Neuronal stem cell (in vitro differentiated cells): Measurements from ENCODE around the gene ADAMTSL5.

Source experiments
- DNase-seq: peaks from one replicate; pipeline ENCODE4 v3.0.0-alpha.2; 2013; ENCODE audit warnings: low spot score
- H2AFZ ChIP-seq: one replicate; pipeline ENCODE4 v1.6.1; 2013; ENCODE audit warnings: mild to moderate bottlenecking, low read length, inconsistent platforms
- H2AK5ac ChIP-seq: 2 replicates; pipeline ENCODE4 v1.6.1; 2013; ENCODE audit warnings: low read depth, mild to moderate bottlenecking, inconsistent platforms, low read length, moderate library complexity, mixed read lengths
- H2BK120ac ChIP-seq: 2 replicates; pipeline ENCODE4 v1.6.1; 2013; ENCODE audit warnings: low read depth, mild to moderate bottlenecking, inconsistent platforms, low read length, moderate library complexity, mixed read lengths
- H2BK12ac ChIP-seq: one replicate; pipeline ENCODE4 v1.6.1; 2013; ENCODE audit warnings: low read length, inconsistent platforms
- H2BK15ac ChIP-seq: 2 replicates; pipeline ENCODE4 v1.6.1; 2013; ENCODE audit warnings: mild to moderate bottlenecking, low read length, inconsistent platforms, mixed read lengths
- H2BK5ac ChIP-seq: one replicate; pipeline ENCODE4 v1.6.1; 2013; ENCODE audit warnings: inconsistent platforms, mild to moderate bottlenecking, low read length, moderate library complexity
- H3K14ac ChIP-seq: one replicate; pipeline ENCODE4 v1.6.1; 2013; ENCODE audit warnings: low read length, inconsistent platforms
- H3K18ac ChIP-seq: 2 replicates; pipeline ENCODE4 v1.6.1; 2013; ENCODE audit warnings: low read length, inconsistent platforms
- H3K23ac ChIP-seq: 2 replicates; pipeline ENCODE4 v1.6.1; 2013; ENCODE audit warnings: low read depth, mild to moderate bottlenecking, mixed read lengths, low read length, inconsistent platforms; ENCODE audit not compliant: poor library complexity
- H3K27ac ChIP-seq: replicated peaks from 3 replicates; pipeline ENCODE4 v1.5.1; 2013; ENCODE audit warnings: low read length, inconsistent platforms
- H3K27me3 ChIP-seq, 3 experiments: 2 replicates each; pipeline ENCODE4 v1.6.1; 2013; ENCODE audit warnings: low read length in 3 of 3, mild to moderate bottlenecking in 2 of 3, inconsistent platforms in 1 of 3, low read depth in 1 of 3, mixed read lengths in 1 of 3, moderate library complexity in 1 of 3; ENCODE audit not compliant: control insufficient read depth in 3 of 3, insufficient read depth in 3 of 3
- H3K36me3 ChIP-seq, 2 donors: replicated peaks in 1 of 2; 2 replicates each; pipeline ENCODE4 v1.6.1; 2013; ENCODE audit warnings: low read length in 2 of 2; ENCODE audit not compliant: control insufficient read depth in 2 of 2, insufficient read depth in 2 of 2
- H3K4ac ChIP-seq: 2 replicates; pipeline ENCODE4 v1.6.1; 2013; ENCODE audit warnings: inconsistent platforms, mild to moderate bottlenecking, low read length, moderate library complexity
- H3K4me1 ChIP-seq, 2 donors: 1 replicate in 1 of 2; 2 replicates in 1 of 2; pipeline ENCODE4 v1.6.1; 2013; ENCODE audit warnings: low read length in 2 of 2, low read depth in 1 of 2; ENCODE audit not compliant: control insufficient read depth in 2 of 2, insufficient read depth in 1 of 2
- H3K4me2 ChIP-seq: one replicate; pipeline ENCODE4 v1.6.1; 2013; ENCODE audit warnings: mild to moderate bottlenecking, low read length, inconsistent platforms; ENCODE audit not compliant: insufficient read depth, poor library complexity, severe bottlenecking
- H3K4me3 ChIP-seq, 2 donors: 2 replicates each; pipeline ENCODE4 v1.5.1; 2013; ENCODE audit warnings: low read length in 2 of 2, mild to moderate bottlenecking in 2 of 2, inconsistent platforms in 1 of 2, moderate library complexity in 1 of 2
- H3K79me1 ChIP-seq: one replicate; pipeline ENCODE4 v1.6.1; 2013; ENCODE audit warnings: low read depth, mild to moderate bottlenecking, inconsistent platforms, low read length, moderate library complexity
- H3K9ac ChIP-seq: one replicate; pipeline ENCODE4 v1.6.1; 2013; ENCODE audit warnings: mild to moderate bottlenecking, low read depth, low read length, inconsistent platforms; ENCODE audit not compliant: poor library complexity
- H3K9me3 ChIP-seq, 2 donors: replicated peaks in 1 of 2; 2 replicates each; pipeline versions ENCODE3 to v1.6.1; 2013; ENCODE audit warnings: low read length in 2 of 2, mild to moderate bottlenecking in 2 of 2, inconsistent platforms in 1 of 2, low read depth in 1 of 2, mixed read lengths in 1 of 2, moderate library complexity in 1 of 2; ENCODE audit not compliant: control insufficient read depth in 2 of 2, insufficient read depth in 1 of 2
- H4K8ac ChIP-seq: one replicate; pipeline ENCODE4 v1.6.1; 2013; ENCODE audit warnings: low read depth, mild to moderate bottlenecking, inconsistent platforms, low read length, moderate library complexity
- H4K91ac ChIP-seq: one replicate; pipeline ENCODE4 v1.6.1; 2013; ENCODE audit warnings: low read length, low read depth, mild to moderate bottlenecking, inconsistent platforms; ENCODE audit not compliant: poor library complexity
- WGBS, 2 donors: extraction: QIAGEN DNeasy Blood & Tissue Kit; methylation state at CpG; one replicate each; pipeline ENCODE4 v1.1.7; 2013; ENCODE audit warnings: missing lambda C conversion rate in 2 of 2, mixed read lengths in 1 of 2; ENCODE audit not compliant: insufficient read length in 2 of 2, insufficient replicate concordance in 1 of 2; ENCODE audit errors: extremely low coverage in 2 of 2; 5-methylcytosine and 5-hydroxymethylcytosine counted together

The ADAMTSL5 gene

DNA sequence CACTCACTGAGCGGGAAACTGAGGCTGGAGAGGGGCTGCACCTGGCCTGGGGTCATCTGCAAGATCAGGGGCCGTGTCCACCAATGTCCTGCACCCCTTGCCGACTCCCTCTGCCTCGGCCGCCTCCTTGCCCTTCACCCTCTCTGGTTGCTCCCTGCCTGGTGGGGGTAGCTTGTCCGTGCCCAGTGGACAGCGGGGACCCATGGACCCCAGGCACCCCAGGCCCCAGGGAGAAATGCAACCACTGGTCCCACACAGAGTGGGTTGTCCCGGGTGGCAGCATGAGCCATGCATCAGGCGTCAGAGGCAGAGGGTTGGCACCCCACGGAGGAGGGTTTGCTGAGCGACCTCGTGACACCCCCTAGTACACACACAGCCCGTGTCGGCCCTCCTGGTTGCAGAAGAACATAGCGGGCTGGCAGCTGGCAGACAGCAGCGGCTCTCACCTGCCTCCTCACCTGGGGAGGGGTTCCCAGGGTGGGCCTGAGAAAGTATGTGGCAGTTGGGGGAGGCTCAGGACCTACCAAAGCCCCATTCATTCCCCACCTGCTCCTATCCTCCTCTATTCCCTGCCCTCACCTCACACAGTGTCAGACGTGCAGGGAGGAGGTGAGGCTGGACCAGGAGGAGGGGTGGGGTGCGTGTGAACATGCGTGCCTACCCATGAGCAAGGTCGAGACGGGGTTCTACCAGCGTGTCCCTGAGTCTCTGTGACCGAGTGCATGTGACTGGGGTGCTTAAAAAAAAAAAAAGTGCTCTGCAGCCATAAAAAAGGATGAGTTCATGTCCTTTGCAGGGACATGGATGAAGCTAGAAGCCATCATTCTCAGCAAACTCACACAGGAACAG, 8.7 kb downstream of the ADAMTSL5 start:
- Histone ChIP-seq H2BK15ac (peak overlapping the region; percentile 74), H2AK5ac (peak overlapping the region; percentile 93), H3K4me1 (peaks cover 7 to 9% of the 10 kb centered on the region in 2 donors), H3K4ac (no peak overlapping the region), H3K27ac (no peak overlapping the region), H2BK5ac (no peak overlapping the region), H4K91ac (no peak overlapping the region), H3K14ac (peak overlapping the region; percentile 49), H3K23ac (peak overlapping the region; percentile 32), H4K8ac (no peak overlapping the region), H3K4me2 (no peak overlapping the region), H2BK120ac (peak overlapping the region; percentile 55), H3K27me3 (peaks cover 0 to 19% (median 18%) of the 10 kb centered on the region in 3 experiments), H3K36me3 (no peaks in the 10 kb centered on the region), H3K4me3 (no peak overlapping the region), H2AFZ (peak overlapping the region; percentile 74), H3K18ac (peak overlapping the region; percentile 82), H2BK12ac (peak overlapping the region; percentile 95), H3K79me1 (no peaks in the 10 kb centered on the region), H3K9me3 (peaks cover 0 to 6% of the 10 kb centered on the region in 2 donors), H3K9ac (peak overlapping the region; percentile 7)
- no peak for DNase-seq
- WGBS, 2 donors: no CpG with 5 or more reads among the region's 23 CpGs

DNA sequence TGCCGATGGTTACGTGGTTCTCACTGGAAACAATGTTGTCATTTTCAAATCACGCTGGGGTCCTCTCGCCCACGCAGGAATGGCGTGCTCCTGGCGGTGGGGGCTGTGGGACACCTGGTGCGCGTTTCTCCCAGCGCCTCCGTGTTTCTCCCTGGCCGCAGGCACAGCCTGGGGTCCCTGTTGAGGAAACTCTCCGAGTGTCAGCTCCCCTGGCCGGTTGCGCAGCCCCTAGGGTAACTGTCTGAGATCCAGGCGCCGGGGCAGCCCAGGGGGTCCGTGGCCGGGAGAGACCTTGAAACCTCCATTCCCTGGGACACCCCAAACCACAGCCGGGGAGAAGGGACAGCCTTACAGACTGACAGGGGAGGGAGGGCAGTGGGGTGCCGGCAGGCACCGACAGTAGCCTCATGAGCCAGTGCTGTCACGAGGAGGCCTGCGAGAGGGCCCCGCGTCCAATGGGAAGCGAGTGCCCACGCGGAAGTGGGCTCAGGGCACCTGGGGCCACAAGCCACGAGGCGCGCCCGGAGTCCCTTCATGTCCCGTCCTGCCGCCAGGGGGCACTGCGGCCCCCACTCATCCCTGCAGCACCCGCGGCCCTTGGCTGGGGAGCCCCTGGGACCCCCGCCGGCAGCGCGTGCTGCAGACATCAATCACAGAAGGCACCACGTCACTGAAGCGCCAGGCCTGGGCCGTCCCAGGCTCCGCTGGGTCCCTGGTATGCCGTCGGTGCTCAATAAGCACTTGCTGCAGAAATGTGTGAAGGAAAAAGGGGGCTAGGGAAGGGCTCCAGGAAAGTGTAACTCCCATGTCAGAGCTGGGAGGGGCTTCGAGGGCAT, 9.5 kb downstream of the ADAMTSL5 start:
- Histone ChIP-seq H3K9ac (peak overlapping the region; percentile 7), H3K9me3 (peaks cover 0 to 4% of the 10 kb centered on the region in 2 donors), H3K4me3 (no peak overlapping the region), H3K27ac (no peak overlapping the region), H4K8ac (no peak overlapping the region), H2AFZ (peak overlapping the region; percentile 74), H3K4ac (no peak overlapping the region), H3K4me1 (peaks cover 7% of the 10 kb centered on the region in 2 donors), H3K36me3 (no peaks in the 10 kb centered on the region), H2BK15ac (peak overlapping the region; percentile 74), H3K23ac (peak overlapping the region; percentile 32), H2AK5ac (peak overlapping the region; percentile 93), H2BK12ac (peak overlapping the region; percentile 95), H3K14ac (peak overlapping the region; percentile 71), H3K27me3 (peaks cover 0 to 19% (median 18%) of the 10 kb centered on the region in 3 experiments), H3K4me2 (peak overlapping the region; percentile 37), H2BK120ac (peak overlapping the region; percentile 55), H4K91ac (no peak overlapping the region), H2BK5ac (no peak overlapping the region), H3K18ac (peak overlapping the region; percentile 82), H3K79me1 (no peaks in the 10 kb centered on the region)
- no CpG with 5 or more reads among the region's 49 CpGs for WGBS, 2 donors
- DNase-seq: no peak

DNA sequence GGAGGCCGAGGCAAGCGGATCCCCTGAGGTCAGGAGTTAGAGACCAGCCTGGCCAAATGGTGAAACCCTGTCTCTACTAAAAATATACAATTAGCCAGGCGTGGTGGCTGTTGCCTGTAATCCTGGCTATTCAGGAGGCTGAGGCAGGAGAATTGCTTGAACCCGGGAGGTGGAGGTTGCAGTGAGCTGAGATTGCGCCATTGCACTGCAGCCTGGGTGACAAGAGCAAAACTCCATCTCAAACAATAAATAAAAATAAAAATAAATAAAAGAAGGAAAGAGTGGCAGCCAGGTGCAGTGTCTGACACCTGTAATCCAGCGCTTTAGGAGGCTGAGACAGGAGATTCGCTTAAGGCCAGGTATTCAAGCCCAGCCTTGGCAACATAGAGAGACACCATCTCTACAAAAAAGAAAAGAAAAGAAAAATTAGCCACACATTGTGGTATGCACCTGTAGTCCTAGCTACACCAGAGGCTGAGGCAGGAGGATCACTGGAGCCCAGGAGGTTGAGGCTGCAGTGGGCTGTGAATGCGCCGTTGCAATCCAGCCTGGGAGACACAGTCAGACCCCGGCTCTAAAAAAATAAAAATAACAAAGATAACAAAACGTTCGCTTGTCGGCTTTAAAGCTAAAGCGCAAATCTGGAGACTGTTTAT, 10.3 kb downstream of the ADAMTSL5 start:
- H4K8ac ChIP-seq: no peak overlapping the region
- peaks cover 7 to 8% of the 10 kb centered on the region in 2 donors for H3K4me1 ChIP-seq
- no peak overlapping the region for H3K4me3 ChIP-seq
- no peak for DNase-seq
- H4K91ac ChIP-seq: no peak overlapping the region
- H2AK5ac ChIP-seq: peak overlapping the region; percentile 2
- no peak overlapping the region for H2BK5ac ChIP-seq
- H2AFZ ChIP-seq: peak overlapping the region; percentile 74
- H3K9ac ChIP-seq: no peak overlapping the region
- no peaks in the 10 kb centered on the region for H3K36me3 ChIP-seq
- no peak overlapping the region for H2BK120ac ChIP-seq
- H3K18ac ChIP-seq: no peak overlapping the region
- H3K9me3 ChIP-seq: peaks cover 0 to 4% of the 10 kb centered on the region in 2 donors
- H3K4ac ChIP-seq: no peak overlapping the region
- H2BK15ac ChIP-seq: peak overlapping the region; percentile 17
- H3K79me1 ChIP-seq: no peaks in the 10 kb centered on the region
- no peak overlapping the region for H3K14ac ChIP-seq
- H3K23ac ChIP-seq: no peak overlapping the region
- H3K4me2 ChIP-seq: no peak overlapping the region
- H3K27ac ChIP-seq: no peak overlapping the region
- H3K27me3 ChIP-seq: peaks cover 0 to 19% (median 18%) of the 10 kb centered on the region in 3 experiments
- H2BK12ac ChIP-seq: no peak overlapping the region
- WGBS, 2 donors: no CpG with 5 or more reads among the region's 14 CpGs
